GM20000 (cell line): ENCODE results near the gene EFCAB11.

Experiments
- DNase-seq: peaks from one replicate; pipeline ENCODE4 v3.0.0; 2012; ENCODE audit warnings: low spot score
- TF ChIP-seq, protein P1 (sequence below): IDR thresholded peaks from 2 replicates; pipeline ENCODE4 v1.5.1; 2012; ENCODE audit warnings: mild to moderate bottlenecking, control low read depth; ENCODE audit errors: extremely low read depth, missing control alignments

Gene EFCAB11

DNA sequence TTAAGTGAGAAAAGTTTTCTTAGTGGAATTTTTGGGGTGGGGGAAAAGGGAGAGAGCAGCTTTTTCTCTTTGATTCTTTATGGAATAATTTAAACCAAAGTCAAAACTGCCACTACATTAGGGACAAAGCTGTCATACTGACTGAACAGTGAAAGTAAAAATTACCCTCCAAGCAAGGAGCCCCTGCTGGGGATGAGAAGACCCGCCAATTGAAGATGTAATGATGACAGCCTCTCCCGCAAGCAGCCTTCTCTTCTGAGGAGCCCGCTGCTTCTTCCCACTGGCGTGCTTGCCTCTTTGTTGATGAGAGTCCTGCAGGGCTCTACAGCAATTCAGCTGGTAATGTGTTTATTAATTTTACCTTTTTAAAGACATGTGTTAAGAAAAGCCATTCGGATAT lies 151.0 kb downstream of the EFCAB11 start:
- no peak for DNase-seq

DNA sequence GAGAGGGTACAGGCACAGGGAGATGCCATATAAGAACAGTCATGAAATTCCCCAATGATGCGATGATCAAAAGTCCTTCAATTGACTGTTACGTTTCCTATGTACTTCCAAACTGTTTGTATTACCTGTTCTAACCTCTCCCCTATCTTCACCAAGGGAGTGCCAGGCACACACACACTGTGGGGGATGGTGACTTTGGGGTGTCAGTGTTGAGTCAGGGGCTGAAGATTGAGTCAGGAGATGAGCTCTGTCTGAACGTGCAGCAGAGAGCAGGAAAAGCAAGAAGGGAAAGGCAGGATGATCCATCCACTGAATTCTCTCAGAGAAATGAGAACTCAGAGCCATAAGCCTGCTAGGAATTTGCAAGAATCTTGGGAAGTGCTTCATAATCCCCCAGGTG lies 153.4 kb downstream of the EFCAB11 start:
- TF ChIP-seq, protein P1, sequence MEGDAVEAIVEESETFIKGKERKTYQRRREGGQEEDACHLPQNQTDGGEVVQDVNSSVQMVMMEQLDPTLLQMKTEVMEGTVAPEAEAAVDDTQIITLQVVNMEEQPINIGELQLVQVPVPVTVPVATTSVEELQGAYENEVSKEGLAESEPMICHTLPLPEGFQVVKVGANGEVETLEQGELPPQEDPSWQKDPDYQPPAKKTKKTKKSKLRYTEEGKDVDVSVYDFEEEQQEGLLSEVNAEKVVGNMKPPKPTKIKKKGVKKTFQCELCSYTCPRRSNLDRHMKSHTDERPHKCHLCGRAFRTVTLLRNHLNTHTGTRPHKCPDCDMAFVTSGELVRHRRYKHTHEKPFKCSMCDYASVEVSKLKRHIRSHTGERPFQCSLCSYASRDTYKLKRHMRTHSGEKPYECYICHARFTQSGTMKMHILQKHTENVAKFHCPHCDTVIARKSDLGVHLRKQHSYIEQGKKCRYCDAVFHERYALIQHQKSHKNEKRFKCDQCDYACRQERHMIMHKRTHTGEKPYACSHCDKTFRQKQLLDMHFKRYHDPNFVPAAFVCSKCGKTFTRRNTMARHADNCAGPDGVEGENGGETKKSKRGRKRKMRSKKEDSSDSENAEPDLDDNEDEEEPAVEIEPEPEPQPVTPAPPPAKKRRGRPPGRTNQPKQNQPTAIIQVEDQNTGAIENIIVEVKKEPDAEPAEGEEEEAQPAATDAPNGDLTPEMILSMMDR, result no peak
- DNase-seq, result no peak

More for the DNA sequence above, 151.0 kb downstream of the EFCAB11 start:
- TF ChIP-seq, protein P1, result no peak

DNA sequence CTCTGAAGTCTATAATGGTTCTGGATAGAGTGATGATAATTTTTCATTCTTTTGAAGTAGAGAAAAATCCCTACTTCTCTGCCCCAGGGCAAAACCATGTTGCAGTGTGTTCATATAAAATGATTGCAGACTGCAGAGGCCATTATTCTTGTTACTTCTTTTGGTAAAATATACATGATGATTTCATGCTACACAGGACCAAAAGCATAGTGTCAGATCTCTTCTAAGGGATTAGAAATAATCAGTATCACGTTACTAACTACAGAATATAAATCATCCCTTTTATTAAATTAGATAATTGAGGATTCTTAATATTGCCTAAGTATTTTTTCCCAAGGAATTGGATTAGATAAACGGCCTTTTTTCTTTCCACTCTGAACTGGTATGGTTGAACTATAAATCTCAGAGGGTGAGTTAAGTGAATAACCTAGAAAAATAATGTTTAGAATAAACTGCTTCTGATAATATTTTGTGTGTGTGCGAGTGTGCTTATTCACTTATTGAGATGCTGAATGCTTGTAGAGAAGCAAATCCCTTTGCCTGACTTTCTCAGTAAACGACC lies 156.2 kb downstream of the EFCAB11 start:
- TF ChIP-seq, protein P1, result no peak
- no peak for DNase-seq

DNA sequence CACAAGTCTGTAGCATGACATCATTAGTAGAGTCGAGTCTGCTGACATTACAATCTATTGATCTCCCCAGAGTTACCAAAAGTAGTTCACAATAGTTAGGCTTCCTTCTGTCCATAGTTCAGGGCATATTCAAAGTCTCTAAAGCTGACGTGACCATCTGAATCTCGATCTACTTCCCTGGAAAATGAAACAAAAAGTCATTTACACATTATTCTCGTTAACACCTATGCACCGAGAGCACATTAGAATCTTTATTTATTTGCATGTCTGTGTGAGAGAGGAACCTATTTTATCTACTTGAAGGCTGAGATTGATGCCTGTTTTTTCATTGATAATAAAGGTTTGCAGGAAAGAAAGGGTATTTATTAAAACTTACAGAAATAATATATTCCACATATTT lies 157.4 kb downstream of the EFCAB11 start:
- TF ChIP-seq, protein P1, result no peak
- DNase-seq, result peak; percentile 18

DNA sequence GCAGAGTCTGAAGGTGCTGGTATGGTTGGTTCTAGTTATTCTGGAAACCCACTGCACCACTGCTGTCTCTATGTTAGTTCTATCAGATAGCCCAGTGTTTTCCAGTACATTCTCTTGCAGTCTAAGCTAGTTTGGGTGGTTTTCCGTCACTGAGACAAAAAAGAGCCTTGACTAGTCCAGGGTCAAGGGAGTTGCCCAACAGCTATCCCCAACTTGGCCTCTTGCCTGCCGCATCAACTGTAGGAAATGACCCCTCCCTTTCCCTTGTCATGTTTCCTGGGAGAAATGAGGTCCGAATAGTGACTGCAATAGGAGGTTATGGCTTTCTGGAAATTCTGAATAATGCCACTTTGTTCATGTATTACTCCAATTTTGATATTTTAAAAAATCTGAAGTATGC lies 160.4 kb downstream of the EFCAB11 start:
- DNase-seq, result no peak
- TF ChIP-seq, protein P1, result no peak

DNA sequence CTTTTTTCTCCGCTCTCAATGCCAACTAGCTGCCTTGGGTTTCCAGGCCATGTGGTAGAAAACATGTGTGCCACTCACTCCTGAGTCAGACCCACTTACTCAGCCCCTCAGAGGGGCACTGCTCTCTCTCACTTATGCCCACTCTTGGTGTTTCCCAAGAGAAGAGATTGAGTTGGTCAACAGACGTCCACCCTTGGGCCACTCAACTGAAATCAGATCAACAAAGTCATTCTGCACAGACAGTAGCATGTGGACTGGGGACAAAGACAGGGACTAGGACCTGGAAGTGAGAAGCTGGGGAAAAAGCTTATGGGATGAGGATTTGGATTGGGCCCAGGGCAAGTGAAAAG lies 161.2 kb downstream of the EFCAB11 start:
- no peak for DNase-seq

DNA sequence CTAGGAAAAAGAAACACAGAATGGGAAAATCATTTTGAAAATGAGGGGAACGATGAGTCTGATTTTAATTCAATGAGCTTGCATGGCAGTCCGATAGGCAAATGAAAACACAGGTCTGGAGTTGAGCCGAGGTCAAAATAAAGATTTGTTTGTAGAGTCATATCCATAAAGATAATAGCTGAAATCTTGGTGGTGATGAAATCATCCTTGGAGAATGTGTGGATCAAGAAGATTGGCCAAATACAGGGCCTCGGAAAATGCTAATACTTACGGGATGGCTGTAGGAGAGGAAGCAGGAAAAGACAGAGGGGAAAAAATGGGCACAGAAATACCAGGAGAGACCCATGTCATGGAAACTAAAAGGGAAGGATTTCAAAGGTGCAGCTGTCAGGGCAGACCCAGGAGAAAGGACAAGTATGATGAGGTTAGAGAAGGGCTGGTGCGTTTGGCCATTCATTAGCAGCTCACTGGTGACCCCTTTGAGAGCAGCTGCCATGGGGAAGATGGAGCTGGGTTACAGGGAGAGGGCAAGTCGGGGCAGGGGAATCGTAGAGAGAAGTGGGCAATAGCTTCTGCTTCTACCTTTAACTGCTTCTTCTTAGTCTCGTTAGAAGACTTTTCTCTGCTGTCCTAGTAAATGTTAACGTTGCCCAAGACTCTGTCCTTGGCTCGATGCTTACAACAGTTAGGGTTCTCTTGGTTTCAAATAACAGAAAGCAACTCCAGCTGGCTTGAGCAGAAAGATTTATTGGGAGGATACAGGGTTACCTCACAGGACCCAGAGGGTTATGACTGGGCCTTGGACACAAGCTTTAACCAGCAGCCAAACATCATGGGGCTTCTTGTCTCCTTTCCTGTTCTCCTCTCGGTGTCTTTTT lies 161.8 kb downstream of the EFCAB11 start:
- no peak for DNase-seq
- TF ChIP-seq, protein P1, result no peak

More for the DNA sequence above, 161.2 kb downstream of the EFCAB11 start:
- TF ChIP-seq, protein P1, result no peak
